GM18951 (cell line): ENCODE measurements around the gene NUMBL.
"Not testable (repeated sequence)": the region's sequence is repeated elsewhere in the genome, so short reads cannot be mapped to it uniquely, and the experiment has no call there.

Source experiments
- POLR2A ChIP-seq: IDR thresholded peaks from 4 replicates; pipeline ENCODE4 v1.6.1; 2011; ENCODE audit warnings: mild to moderate bottlenecking; ENCODE audit not compliant: insufficient read length, insufficient read depth; ENCODE audit errors: extremely low read depth
- in situ Hi-C: fragments of 300-500 bp; cut with MboI; formaldehyde crosslinking; loops from one replicate; pipeline ENCODE4 v1.12.0; 2022; ENCODE audit warnings: low sequenced_read_pairs, mixed read lengths, inconsistent platforms; ENCODE audit not compliant: unreplicated experiment

Gene NUMBL

DNA sequence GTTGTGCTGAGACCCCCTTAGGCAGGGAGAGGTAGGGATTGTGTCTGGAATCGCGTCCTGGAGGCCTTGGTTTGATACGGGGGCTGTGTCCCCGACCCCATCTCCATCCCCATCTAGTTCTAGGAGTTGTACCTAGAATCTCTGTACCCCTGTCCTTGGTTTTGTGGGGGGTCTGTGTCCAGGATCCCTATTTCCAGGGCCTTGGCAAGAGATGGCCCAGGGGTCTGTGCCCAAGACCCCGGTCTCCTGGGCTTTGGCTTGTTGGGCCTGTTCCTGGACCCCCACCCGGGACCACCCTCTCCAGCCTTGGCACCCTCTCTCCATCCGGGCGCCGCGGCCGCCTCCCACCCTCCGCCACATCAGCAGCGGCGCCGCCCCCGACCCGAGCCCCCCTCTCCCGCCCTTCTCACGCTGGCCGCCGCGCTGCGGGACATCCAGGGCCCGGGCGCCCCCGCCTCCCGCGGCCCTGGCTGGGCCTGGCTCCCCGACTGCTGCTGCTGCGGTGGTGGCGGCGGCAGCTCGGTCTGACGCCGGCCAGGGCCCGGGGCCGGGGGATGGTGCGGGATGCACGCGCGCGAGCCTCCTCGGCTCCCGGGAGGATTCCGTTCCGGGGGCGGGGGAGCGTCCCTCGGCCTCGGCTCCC lies at the start of gene NUMBL:
NUMBL (minus strand) TSS at position 602 of the 643 bp plus-strand sequence; CDS start at position 434, 168 bp downstream.
- in situ Hi-C loops, result no loop called here
- TF ChIP-seq POLR2A, result no peak

GRCh38 chr19:40739030-40739839 lies 48.8 kb upstream of the NUMBL start:
- TF ChIP-seq POLR2A, result no peak
- in situ Hi-C loops, result no loop called here

- in situ Hi-C loops, result no loop called here
- no peak for TF ChIP-seq POLR2A
Observed at GRCh38 chr19:40737102-40737644, 46.7 kb upstream of the NUMBL start.

DNA sequence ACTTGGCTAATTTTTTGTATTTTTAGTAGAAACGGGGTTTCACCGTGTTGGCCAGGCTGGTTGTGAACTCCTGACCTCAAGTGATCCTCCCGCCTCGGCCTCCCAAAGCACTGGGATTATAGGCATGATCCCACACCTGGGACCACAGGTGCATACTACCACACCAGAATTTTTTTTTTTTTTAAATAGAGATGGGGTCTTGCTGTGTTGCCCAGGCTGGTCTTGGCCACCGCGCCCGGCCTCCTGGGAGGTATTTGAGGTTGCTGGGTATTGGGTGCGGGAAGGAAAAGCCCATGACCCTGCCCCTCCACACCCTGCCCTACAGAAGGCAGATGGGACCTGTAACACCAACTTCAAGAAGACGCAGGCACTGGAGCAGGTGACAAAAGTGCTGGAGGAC lies 46.2 kb upstream of the NUMBL start:
- TF ChIP-seq POLR2A, result no peak
- in situ Hi-C loops, result no loop called here

GRCh38 chr19:40735013-40735771 lies 44.7 kb upstream of the NUMBL start:
- in situ Hi-C loops, result no loop called here
- no peak for TF ChIP-seq POLR2A

DNA sequence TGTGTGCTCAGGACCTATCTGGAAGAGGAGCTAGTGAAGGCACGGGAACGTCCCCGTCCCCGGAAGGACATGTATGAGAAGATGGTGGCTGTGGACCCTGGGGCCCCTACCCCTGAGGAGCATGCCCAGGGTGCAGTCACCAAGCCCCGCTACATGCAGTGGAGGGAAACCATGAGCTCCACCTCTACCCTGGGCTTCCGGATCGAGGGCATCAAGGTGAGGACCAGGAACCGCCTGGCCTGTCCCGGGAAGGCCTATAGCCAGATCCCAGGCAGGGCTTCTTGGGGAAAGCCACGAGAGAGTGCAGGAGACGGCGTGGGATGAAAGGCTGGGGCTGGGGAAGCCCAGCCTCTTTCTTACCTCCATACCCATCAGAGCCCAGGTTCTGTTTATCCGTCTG lies 42.7 kb upstream of the NUMBL start:
- in situ Hi-C loops, result no loop called here
- no peak for TF ChIP-seq POLR2A

GRCh38 chr19:40732304-40732703 lies 41.9 kb upstream of the NUMBL start:
- in situ Hi-C loops, result not testable (repeated sequence)

DNA sequence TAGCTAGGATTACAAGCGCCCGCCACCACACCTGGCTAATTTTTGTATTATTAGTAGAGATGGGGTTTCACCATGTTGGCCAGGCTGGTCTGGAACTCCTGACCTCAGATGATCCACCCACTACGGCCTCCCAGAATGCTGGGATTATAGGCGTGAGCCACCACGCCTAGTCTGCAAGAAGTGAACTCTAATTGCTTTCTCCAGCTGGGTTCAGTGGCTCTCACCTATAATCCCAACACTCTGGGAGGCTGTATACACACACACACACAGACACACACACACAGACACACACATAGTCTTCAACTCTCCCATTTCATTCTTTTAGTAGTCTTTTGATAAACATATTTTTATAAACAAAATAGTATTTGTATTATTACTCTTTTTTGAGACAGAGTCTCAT lies 39.6 kb upstream of the NUMBL start:
- in situ Hi-C loops, result not testable (repeated sequence)

DNA sequence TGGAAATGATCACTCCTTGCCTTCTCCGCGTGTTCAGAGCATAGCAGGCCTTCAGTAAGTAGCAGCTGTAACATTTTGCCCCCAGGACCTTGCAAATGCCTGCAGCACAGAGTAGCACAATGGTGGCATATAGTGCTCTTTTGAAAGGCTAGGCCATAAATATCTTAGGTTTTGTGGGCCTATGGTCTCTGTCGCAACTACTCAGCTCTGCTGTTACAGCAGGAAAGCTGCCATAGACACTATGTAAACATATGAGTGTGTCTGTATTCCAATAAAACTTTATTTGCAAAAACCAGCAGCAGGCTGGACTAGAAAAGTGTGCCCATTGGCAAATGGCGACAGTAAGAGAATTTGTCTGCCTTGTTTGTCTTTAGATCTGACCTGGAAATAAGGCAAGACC lies 35.8 kb upstream of the NUMBL start:
- in situ Hi-C loops, result no loop called here
- no peak for TF ChIP-seq POLR2A

GRCh38 chr19:40724855-40725254 lies 34.4 kb upstream of the NUMBL start:
- in situ Hi-C loops, result no loop called here

DNA sequence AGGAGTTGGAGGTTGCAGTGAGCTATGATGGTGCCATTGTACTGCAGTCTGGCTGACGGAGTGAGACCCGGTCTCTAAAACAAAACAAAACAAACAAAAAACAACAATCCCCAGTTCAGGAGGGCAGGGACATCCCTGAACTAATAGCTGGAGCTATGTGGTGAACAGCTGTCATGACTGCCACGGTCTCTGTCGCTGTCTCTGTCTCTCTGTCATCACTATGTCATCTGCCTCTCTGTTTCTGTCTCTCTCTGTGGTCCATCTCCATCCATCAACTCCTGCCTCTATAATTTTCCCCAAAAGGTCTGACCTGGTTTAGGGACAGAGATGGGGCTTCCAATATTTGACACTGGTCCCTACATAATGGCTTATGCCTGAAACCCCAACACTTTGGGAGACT lies 33.9 kb upstream of the NUMBL start:
- in situ Hi-C loops, result no loop called here
- no peak for TF ChIP-seq POLR2A

More at GRCh38 chr19:40724855-40725254, 34.4 kb upstream of the NUMBL start:
- TF ChIP-seq POLR2A, result no peak

DNA sequence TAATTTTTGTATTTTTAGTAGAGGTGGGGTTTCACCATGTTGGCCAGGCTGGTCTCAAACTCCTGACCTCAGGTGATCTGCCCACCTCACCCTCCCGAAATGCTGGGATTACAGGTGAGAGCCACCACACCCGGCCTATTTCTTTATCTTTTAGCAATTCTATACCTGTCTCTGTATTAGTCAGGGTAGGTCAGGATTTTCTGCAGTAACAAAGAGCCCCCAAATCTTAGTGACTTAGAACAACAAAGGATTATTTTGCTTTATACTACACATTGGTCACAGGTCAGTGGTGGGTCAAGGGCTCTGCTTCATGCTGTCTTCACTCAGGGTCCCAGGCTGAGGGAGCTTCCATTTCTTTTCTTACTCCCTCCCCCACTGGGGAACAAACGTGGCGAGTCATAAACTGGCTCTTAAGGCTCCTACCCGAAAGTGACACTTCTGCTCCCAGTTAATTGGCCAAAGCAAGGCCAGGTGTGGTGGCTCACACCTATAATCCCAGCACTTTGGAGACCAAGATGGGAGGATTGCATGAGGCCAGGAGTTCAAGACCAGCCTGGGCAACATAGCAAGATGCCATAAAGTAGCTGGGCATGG lies 33.3 kb upstream of the NUMBL start:
- no peak for TF ChIP-seq POLR2A
- in situ Hi-C loops, result no loop called here

- no peak for TF ChIP-seq POLR2A
- in situ Hi-C loops, result no loop called here
Observed at GRCh38 chr19:40721936-40722661, 31.6 kb upstream of the NUMBL start.

DNA sequence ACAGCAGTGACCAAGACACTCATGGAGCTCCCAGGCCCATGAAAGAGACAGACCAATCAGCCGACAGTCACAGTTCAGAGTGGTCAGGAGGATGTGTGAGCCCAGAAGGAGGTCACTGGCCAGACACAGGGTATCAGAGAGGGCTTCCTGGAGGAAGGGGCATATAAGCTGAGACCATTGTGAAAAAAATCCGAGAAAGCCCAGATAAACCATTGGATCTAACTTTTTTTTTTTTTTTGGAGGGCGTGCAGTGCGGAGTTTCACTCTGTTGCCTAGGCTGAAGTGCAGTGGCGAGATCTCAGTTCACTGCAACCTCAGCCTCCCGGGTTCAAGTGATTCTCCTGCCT lies 30.7 kb upstream of the NUMBL start:
- in situ Hi-C loops, result no loop called here
- TF ChIP-seq POLR2A, result no peak
